ENCODE measurements around the gene FARS2.

FARS2 gene

DNA sequence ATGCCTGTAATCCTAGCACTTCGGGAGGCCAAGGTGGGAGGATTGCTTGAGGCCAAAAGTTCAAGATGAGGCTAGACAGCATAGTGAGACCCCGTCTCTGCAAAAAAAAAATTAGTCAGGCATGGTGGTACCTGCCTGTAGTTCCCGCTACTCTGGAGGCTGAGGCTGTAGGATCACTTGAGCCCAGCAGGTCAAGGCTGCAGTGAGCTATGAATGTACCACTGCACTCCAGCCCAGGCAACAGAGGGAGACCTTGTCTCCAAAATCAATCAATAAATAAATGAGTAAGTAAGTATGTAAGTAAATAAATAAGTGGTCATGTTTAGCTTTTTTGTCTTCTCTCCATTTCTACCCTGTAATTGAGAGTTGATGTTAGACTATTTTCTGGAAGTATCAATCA lies 336.8 kb downstream of the FARS2 start:
- DNase-seq: no peak

DNA sequence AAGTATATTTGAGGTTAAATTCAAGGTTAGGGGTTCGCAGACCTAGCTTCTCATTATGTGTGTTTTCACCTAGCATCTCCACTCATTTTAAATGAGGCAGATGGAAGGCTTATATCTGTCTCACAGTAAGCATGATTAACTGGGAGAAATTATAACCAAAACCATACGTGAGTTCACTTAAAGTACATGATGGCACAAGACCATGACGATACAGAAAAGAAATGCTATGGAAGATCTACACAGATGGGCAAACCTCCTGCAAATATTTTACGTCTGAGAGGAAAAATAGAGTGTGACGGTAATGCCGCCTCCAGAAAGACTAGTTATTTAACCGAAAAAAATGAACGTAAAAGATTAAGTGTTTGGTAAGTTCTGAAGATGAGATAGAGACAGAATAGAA lies 337.8 kb downstream of the FARS2 start:
- DNase-seq: no peak

DNA sequence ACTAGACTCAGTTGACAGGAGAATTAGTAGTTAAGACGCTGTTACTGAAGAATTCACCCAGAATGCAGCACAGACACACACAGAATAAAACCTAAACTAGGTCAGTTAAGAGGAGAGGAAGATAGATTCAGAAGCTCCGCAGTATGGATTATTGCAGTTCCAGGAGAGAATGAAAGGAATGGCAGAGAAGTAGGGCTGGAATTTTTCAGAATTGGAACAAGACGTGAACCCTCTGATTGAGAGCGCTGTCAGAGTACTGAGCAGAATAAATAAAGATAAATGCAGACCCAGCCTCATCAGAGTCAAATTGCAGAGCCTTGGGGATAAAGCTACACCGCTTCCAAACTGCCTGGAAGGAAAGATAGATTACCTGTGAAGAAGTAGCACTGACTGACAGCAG lies 344.6 kb downstream of the FARS2 start:
- no peak for DNase-seq

DNA sequence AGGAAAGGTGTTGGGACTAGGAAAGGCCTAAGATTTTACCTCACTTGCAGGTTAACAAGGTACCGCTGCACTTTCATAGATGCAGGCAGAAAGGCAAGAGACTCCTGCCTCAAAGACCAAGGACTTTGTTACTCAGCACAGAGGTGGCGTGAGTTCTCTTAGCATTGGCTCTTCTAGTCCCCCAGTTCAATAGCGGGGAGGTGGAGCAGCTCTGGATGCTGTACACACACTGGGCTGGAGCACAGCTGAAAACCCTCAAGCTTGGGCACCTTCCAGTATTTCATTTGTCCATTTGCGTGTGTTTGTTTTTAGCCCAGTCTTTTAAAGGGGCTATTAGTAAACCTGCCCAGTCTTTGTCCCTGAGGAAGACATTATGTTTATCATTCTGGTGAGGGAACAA lies 345.2 kb downstream of the FARS2 start:
- DNase-seq: no peak

DNA sequence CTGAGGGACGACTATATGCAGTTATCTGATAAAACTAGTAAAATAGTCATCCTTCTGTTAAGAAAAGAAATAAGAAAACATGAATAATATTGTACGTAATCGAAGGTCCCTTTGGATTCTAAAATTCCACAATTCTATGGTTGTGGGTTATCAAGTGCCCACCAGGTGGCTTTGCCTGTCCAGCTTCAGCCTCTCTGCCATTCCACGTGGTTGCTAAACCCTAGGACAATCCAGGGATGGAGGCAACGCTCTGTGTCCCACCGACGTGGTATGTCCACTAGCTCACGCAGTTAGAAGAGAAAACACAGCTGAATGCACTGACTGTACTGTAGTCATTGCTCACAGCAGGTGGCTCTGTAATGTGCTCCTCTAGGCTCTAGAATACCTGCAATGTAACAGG lies 349.3 kb downstream of the FARS2 start:
- no peak for DNase-seq

DNA sequence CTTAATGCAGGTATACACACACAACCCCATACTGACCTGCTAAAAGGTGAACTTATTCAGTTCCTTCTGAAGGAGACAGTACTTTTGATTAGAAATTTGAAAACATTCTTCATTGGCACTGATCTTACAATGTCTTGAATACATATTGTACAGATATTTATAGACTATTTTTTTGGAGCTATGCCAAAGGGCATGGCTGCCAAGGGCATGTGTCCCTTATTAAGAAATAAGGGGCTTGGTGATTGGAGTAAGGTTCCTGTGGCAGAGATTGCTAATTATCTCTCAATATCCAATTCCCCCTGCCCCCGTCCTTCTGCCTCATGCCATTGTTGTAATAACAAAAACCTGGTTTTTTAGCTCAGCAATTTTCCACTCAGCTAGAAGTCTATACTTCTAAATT lies 355.9 kb downstream of the FARS2 start:
- DNase-seq: no peak

DNA sequence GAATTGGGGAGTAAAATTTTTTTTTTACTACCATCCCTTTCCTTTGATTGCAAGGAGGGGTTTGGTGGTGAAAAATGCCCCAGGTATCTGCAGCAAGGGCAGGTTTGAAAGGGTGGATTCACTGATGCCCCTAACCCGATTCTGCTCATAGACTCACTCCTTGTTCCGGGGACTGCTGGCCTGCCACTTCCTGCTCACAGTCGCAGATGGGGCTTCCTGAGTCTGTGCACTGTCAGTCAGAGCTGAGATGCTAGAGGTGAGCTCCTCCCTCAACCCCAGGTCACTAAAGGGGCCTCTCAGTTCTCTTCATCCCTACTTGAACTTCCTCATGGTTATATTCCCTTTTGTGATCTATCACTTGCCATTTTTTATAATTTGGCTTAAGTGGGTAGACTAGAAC lies 357.9 kb downstream of the FARS2 start:
- peak; percentile 28 for DNase-seq

DNA sequence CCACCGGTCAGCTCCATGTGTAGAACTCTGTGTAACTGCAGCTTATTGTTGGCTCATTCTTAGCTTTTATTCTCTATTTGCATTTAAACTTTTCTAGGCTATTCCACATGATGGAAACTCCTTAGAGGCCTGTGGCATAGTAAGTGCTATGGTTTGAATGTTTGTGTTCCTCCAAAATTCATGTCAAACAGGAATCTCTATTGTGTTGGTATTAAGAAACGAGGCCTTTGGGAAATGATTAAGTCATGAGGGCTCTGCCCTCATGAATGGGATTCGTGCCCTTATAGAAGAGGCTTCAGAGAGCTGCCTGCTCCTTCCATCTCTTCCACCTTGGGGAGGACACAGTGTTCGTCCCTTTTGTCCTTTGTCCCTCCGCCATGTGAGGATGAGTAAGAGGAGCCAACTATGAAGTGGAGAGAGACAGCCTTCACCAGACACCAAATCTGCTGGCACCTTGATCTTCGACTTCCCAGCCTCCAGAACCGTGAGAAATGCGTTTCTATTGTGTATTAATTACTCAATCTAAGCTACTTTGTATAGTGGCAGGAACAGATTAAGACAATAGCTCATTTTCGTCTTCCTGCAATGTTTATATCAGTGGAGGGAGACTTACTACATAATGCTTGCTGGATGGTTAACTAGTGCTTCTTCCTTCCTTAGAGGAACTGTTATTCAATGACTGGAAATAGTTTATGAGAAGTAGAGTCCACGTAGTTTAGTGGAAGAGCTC lies 361.1 kb downstream of the FARS2 start:
- no peak for DNase-seq

DNA sequence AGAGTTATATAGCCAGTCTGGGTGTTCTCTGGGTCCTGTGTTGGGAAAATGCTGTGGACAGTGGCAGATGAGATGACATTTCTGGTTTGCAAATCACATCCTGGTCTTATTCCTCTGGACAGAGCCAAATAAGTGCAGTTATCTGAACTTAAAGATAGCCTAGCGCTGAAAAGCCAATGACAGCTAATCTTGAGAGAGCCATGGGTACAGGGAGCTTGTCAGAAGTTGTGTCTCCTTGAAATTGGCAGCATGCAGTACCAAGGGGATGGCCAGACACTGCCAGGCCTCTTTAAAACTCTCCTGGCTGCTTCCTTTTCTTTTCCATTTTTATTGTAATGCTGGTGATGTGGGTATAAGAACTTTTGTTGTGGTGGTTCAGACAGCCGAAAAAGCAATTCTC lies 362.5 kb downstream of the FARS2 start:
- DNase-seq: no peak

DNA sequence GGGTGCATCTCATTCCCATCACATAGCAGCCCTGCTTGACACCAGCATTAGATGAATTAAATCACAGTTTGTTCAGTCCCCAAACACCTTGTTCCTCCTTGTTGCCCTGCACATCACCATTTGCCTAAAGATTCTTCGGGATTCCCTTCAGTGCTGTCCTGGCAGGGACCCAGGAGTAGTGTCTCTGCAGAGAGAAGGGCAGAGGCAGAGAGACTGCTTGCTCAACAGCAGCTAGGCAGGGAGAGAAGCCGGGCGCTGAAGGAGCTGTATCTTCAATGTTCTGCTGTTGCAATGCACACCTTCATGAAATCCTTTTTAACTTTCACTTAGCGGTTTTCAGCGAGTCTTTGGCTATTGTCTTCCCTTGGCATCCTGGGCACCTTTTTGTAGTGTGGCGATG lies 362.9 kb downstream of the FARS2 start:
- DNase-seq: no peak

DNA sequence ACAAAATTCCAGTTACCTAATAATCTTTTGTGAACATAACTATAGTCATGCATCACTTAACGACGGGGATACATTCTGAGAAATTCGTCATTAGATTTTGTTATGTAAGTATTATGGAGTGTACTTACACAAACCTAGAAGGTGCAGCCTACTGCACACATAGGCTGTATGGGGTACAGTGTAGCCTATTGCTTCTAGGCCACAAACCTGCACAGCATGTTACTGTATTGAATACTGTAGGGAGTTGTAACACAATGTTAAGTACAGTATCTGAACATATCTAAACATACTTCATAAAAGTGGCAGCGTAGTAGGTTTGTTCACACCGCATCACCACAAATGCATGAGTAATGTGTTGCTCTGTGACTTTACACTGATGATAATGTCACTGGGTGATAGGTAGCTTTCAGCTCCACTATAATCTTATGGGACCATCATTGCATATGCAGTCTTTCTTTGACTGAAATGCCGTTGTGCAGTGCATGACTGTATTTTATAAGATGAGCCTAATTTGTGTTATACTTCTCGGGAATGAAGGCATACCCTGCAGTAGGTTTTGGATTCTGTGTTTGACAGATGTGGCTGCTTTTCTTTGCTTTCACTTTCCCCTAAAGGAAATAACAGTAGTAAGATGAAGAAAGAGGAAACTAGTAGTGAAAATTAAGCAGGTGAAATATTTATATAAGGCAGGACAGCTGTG lies 365.6 kb downstream of the FARS2 start:
- peak; percentile 4 for DNase-seq

DNA sequence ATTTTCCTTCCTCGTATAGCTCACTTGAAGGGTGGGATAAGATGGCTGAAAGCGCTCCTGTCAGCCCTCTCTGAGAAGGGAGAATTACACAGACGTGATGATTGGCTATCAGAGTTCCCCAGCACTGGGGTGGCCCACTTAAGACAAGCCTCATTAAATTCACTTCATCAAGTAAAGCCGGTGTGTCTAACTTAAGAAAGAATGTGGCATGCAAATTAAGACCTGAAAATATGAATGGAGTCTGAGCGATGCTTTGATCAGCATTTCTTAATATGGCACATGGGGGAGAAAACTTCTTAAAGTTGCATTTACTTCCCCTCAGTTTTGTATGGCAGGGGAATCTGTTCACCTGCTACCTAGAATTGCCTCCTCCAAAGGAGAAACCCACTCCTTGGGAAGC lies 369.3 kb downstream of the FARS2 start:
- no peak for DNase-seq

DNA sequence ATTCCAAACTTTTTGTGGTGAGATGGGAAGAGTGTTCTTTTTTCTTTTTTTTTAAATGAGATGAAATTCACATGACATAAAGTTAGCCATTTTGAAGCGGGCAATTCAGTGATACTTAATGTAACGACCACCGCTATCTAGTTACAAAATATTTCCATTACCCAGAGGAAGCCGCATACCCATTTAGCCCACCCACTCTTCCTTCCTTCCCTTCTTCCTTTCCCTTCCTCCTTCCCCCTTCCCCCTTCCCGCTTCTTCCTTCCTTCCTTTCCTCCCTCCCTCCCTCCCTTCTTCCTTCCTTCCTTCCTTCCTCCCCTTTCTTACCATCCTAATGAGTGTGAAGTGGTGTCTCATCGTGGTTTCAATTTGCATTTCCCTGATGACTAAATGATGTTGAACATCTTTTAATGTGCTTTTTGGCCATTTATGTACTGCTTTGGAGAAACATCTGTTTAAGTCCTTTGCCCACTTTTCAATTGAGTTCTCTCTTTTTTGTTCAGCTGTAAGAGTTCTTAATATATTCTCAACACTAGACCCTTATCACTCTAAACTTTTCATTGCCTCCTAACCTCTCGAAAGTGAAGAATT lies 371.1 kb downstream of the FARS2 start:
- no peak for DNase-seq

DNA sequence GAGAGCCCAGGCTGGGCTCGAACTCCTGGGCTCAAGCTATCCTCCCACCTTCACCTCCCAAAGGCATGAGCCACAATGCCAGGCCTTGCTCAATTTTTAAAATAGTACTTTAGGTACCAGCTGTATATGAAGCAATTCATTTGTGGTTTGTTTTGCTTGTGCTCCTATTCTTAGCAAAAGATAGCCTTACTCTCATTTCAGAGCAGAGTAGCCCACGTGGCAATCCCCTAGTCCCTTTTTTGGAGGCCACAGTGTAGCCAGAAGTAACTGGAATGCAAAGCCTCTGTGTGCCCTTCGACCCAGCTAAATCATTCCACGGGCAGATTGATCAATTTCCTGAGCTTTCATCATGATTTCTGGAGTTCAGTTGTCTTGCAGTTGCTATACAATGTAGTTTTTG lies 373.2 kb downstream of the FARS2 start:
- DNase-seq: no peak

DNA sequence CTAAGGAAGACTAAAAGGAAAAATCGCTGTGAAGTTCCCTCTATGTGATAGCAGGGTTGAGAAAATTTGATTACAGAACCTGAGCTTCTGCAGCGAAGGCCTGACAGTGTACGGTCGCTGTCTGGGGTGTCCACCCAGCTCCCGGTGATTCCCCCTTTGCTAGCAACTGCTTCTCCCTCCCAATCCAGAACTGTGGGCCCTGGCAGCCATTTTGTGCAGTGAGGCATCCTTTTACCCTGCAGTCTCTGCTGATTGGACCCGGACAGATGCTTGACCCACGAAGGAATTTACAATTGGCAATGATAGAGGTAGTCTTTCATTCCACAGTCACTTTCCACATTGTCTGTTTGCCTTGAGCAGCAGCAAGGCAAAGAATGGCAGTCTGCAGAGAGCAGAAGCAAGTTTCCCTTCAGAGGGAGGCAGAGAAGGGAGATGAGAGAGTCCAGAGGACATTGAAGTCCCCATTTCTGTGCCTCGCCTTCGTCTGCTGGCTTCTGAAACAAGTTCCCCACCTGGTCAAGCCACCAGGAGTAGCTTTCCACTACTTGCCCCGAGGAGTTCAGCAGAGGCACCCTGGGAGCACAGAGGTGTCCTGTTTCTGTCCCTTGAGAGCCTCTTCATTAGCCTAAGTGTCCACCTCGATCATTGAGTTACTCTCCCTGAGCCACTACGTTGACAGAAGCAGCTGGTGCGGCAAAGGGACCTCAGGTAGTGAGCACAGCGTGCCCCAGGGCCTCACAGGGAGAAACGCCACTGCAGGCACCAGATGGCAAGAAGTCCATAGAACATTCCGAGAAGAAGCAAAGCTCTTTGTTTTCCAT lies 375.1 kb downstream of the FARS2 start:
- DNase-seq: no peak

DNA sequence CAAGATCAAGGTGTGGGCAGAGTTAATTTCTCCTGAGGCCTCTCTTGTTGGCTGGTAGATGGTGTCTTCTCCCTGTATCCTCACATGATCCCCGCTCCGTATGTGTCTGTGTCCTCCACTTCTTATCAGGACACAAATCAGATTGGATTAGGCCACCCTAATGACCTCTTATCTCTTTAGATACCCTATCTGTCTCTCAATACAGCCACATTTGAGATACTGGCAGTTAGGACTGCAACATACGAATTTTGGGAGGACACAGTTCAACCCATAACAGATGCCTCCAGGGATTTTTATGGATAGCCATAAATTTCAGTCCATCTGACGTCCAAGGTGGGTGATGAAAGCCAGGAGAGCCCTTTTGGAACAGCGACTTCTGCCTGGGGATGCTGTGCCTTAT lies 376.4 kb downstream of the FARS2 start:
- DNase-seq: no peak

DNA sequence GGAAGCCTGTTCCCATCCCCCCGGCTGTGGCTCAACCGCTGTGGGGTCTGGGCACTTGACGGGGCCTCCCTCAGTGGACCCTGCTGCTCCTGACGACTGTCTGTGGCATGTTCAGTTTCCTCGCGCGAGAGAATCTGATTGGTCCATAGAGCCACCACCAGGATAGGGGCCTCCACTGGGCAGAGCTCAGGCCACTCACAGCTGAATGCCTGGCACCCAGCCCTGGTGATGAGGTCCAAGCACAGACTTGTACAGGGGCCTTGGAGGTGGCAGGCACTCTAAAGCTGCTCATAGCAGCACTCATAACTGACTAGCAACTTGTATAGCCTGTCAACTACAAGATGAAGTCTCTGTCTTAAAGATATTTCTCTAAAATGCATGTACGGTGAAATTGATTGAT lies 377.4 kb downstream of the FARS2 start:
- DNase-seq: no peak

DNA sequence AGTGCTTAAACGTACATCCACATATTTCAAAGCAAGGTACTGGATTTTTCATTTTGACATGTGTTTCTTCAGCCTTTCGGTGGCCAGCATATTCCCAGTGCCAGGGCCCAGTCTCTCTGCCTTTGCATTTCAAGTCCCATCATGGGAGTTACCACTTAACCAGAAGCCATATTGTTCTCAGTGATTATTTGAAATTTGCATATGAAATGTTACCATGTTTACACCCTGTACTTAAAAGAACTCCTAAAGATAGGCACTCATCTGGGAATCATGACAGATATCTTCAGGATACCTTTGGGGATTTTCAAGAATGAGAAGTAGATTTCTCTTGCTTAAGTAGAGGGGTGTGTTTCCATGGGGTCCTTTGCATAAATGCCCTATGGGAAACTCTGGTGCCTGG lies 377.9 kb downstream of the FARS2 start:
- no peak for DNase-seq

DNA sequence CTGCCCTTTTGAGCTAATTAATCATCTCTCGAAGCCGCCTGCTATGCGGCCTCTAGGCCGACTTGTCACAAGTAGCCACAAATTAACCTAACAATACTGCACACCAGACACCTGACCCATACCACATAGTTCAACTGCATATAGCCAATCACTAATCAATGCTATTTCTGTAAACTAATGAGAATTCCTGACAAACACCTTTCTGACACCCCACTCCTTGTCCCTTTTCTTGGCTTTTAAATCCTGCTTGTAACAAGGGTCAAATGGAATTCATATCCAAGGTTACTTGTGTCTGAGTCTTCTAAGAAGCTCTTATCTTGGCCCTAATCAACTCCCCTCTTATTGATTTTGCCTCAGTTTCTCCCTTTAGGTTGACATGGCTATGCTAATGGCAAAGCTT lies 379.3 kb downstream of the FARS2 start:
- no peak for DNase-seq

DNA sequence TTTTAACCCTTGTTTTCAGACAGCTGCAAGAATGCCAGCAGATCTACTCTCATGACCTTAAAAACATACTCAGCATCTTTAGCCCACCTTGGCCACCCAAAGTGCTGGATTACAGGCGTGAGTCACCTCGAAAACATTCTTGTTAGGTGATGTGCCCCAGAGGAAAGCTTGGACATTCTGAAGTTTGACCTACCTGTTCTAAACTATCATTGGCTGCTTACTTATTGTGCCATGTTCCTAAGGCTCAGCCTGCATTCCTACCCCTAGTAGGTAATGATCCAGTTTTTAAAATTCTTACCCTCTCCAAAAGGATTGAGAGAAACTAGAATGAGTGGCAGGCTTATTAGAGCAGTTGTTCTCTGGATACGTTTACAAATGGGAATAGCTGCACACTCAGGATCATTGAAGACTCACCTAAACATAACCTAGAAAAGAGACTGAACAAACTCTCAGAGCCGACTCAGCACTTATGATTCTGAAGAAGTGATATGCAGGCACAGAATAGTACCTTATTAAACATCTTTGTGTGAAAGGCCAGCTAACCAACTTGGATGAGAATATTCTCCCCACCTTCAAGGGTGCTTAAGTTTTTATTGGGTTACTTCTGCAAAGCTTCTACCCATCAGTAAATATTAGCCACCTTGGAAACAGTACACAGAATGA lies 383.3 kb downstream of the FARS2 start:
- DNase-seq: no peak

DNA sequence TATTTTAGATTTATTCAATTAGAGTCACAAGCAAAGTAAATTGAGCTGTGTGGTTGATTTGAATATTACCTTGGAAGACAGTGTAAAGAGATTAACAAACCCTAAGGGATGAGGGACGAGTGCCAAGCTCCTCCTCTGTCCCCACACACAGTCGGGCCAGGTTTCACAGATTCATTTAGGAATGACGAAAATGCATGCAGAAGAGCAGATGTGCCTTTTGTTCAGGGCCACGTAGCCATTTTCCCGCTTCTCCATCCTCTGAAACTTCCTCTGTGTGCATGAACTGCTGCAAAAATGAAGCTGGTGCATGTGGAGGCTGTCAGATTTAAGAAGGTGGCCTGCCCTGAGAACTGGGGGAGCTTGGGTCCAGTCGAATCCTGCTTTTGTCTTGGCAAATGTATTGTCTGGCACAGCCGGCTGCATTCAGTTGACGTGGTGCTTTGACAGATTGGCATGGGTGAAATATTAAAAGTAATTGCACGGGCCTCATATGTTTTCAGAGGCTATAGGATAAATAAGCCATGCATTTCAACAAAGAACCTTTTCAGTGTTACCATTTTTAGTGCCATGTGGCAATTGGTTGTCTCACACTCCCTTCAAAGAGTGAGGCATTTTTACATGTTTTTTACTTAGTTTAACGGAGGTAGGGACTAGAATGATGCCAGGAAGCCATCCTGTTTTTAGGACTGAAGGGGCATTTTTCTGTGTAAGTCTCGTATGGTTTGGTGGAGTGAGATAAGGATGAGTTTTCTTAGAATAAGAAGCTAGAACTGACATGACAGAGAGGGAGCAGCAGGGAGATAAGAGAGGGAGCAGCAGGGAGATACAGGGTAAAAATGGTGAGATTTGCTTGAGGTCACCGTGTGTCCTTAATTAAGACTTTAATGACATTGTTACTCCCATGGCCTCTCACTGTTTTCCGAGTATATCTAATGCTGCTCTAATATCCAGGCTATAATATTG lies 384.3 kb downstream of the FARS2 start:
- no peak for DNase-seq

All from stimulated activated CD4-positive, alpha-beta T cell treated with anti-CD3 and anti-CD28 coated beads, Interleukin-1b, Interleukin-23, amount 100 ng/mL, for 48 hours (primary cell).